GM12874 (cell line): Measurements from ENCODE around the gene ST6GALNAC4.

Experiments used
- TF ChIP-seq, protein P1 (sequence below): IDR thresholded peaks from 2 replicates; pipeline ENCODE4 v1.5.1; 2011; ENCODE audit warnings: low read depth, mild to moderate bottlenecking, control low read depth, low read length, moderate library complexity; ENCODE audit not compliant: insufficient read depth

ST6GALNAC4 gene

DNA sequence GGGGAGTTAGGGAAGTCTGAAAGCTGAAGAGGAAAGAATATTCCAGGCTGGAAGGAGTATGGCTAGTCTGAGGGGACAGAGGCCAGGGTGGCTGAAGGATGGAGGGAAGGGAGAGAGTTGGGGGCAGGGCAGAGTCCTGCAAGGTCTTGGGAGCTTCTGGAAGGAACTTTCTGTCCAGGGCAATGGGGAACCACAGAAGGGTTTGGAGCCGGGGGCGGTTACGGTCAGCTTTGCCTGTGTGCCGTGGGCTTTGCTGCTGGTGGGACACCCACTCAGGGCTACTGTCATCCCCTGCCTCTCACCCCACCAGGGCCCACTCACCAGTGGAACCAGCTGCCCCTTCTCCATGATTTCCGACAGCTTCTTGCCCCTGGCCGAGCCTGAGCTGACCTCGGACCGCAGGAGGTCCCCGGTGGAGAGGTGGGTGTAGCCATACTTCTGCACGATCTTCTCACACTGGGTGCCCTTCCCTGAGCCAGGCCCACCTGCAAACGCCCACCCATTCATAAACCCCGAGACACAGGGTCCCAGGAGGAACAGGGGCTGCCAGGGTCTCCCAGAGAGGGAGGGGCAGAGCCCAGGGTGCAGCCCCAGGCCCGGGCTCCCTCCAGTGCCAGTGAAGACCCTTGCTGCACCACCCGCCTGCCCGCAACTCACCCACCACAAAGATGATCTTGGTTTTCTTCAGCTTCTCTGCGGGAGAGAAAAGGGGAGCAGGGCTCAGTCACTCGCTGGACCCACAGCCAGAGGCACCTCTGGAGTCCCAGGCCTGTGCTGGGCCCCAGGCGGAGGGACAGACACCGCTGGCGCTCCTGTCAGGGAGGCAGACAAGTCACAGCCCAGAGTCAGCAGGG, 44.2 kb downstream of the ST6GALNAC4 start:
- TF ChIP-seq, protein P1, sequence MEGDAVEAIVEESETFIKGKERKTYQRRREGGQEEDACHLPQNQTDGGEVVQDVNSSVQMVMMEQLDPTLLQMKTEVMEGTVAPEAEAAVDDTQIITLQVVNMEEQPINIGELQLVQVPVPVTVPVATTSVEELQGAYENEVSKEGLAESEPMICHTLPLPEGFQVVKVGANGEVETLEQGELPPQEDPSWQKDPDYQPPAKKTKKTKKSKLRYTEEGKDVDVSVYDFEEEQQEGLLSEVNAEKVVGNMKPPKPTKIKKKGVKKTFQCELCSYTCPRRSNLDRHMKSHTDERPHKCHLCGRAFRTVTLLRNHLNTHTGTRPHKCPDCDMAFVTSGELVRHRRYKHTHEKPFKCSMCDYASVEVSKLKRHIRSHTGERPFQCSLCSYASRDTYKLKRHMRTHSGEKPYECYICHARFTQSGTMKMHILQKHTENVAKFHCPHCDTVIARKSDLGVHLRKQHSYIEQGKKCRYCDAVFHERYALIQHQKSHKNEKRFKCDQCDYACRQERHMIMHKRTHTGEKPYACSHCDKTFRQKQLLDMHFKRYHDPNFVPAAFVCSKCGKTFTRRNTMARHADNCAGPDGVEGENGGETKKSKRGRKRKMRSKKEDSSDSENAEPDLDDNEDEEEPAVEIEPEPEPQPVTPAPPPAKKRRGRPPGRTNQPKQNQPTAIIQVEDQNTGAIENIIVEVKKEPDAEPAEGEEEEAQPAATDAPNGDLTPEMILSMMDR, result no peak

DNA sequence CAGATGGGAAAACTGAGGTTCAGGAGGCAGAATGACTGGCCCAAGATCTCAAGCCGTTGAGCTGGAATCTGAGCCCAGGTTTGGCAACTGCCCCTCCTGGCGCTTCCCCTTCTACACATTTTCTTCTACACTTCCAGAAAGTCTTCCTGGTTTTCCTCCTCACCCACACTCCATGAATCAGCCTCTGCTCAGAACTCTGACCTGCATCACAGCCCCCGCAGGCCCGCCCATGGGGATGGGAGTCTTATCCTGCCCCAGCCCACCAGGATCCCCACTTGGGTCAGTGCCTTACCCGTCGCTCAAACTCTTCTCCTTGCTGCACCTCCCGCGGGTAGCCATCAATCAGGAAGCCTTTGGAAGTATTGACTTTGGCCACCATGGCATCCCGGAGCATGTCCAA, 45.3 kb downstream of the ST6GALNAC4 start:
- TF ChIP-seq, protein P1, result no peak

DNA sequence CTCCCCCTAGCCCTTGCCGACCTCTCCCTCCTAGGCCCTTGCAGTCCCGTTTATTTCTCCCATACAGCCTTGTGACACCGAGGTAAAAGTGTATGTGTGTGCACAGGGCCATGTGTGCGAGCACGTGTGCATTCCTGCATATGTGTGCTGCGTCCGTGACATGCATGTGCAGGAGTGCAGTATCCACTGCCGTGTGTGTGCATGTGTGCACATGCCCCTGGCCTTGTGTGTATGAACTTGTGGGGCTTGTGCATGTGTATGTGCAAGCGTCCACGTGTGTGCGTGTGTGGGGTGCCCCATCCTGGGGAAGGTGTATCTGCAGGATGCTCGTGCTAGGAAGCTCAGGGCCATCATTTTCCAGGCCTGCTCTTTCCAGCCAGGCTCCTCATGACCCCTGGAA, 46.0 kb downstream of the ST6GALNAC4 start:
- TF ChIP-seq, protein P1, result no peak

DNA sequence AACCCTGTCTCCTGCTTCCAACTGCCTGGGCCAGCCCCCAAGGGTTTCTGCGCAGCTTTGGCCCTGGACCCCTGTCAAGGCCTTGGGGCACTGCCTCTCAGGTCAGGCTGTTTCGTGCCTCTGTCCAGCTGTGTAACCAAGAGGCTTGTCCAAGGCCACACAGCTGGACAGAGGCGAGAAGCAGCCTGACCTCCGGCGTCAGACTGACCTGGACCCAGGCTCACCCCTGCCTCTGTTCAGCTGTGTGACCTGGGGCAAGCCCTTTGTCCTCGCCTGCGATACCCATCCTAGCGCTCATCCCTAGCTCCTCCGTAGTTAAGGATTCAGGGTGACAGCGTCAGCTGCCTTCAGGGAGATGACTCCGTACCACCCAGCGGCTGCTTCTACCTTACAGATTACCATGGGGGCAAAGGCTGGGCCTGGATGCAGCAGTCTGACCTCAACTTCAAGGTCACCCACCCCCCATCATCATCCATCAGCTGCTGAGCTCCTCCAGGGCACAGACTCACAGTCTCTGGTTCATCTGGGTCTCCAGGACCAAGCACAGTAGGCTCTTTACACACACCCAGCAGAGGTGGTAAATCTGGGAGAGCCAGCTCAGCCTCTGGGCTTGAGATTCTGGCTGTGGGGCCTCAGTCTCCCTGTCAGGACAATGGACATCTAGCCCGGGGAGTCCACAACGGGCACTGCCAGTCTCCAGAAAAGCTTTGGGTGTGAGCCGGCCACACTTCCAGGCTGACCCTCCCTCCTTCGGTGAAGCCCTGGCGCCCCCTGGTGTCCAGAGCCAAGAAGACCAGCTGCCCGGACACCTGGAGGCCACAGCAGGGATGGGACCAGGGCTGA, 47.3 kb downstream of the ST6GALNAC4 start:
- TF ChIP-seq, protein P1, result peak; percentile 96

DNA sequence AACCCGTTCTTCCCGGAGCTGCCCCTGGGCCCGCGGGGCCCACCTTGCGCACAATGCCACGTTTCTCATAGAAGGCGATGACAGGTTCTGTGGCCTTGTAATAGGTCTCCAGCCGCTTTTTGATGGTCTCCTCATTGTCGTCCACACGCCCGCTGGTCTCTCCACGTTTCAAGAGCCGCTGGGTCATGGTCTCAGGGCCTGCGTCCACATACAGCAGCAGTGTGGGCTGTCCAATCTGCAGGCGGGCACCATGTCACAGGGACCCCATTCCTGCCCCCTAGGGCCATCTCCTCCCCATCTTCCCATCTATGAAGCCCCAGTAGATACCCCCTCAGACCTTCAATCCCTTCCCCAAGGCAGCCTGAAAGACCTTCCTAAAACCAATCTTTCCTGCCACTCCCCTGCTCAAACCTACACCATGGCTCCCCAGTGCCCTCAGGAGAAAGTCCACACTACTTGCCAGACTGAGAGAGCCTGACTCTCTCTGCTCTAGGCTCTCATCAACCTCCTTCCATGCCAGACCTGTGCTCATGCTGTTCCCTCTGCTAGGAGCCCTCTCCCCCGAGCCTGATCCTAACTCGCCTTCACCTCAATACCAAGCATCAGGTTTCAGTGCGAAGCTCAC, 48.5 kb downstream of the ST6GALNAC4 start:
- TF ChIP-seq, protein P1, result no peak

DNA sequence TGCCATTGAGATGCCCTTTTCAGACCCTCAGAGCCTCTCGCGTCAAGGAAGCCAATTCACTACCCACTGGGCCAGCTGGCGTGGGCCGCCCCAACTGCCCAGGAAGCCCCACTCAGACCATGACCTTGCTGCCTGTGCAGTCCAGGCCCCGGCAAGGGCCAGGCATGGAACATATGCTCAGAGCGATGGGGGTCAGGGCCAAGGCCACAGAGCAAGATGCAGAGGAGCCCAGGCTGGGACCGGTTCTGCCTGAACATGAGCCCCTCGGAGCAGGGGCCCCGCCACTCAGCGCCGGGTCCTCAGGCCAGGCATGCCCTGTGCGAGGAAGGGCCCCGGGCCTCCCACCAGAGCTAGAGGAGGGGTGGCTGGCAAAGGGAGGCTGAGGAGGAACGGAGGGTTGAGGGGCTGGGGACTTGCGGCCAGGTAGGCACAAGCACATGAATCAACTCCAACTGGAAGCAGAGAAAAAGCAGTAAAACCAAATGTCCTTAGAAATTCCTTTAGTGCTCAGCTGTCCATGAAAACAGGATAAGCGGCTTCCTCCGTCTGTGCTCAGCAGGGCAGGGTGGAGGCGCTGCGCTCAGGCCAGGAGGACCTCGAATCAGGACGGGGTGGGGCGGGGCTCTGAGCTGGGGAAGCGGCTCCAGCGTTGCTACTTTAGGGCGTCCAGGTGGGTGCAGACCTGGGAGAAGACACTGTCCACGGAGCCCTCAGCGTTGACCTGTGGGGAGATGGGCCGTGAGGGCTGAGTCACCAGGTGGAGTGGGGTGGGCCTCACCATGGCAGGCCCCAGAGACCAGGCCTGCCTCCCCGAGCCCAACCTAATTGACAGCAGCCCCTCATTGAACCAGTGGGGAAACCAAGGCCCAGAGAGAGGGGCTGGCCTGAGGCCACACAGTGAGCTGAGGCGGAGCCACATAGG, 49.2 kb downstream of the ST6GALNAC4 start:
- TF ChIP-seq, protein P1, result no peak

DNA sequence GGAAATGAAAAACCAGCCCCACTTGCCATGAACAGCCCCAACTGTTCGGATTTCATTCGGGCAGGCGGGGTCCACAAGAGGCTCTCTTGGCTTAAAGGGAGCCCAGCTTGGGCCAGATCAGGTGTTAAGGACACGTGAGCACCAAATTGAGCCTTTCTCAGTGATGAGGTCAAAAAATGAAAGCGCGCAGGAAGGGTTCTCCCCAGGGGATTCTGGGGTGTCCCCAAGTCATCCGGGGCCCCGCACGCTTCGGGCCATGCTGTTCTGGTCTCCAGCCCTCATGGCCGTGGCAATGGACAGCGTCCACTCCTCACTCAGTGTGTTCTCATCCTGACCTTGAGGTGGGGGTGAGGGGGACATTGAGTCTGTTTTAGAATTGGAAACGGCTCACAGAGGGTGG, 50.3 kb downstream of the ST6GALNAC4 start:
- TF ChIP-seq, protein P1, result no peak
